ENCODE data around the gene ATP11A. TPM values are rescaled to one million over a fixed set of nuclear protein-coding genes. Genes with fewer than 3 reads are reported as not detected.

ATP11A gene
- total RNA-seq, 1 experiment from 2014 or later = 65.3 TPM

GRCh38 chr13:112917737-112918136 is 227.9 kb downstream of the ATP11A start:
- DNase-seq = no peak
- Histone ChIP-seq H3K4me2 (ENCODE audit: insufficient read depth, insufficient read length, low read length) (no peak overlapping the region), H3K14ac (ENCODE audit: insufficient read depth, low read length) (no peak overlapping the region), H4K5ac (ENCODE audit: insufficient read length, low read depth, low read length) (no peak overlapping the region), H3K27ac (ENCODE audit: insufficient read length, low read depth, low read length) (no peak overlapping the region), H2AK5ac (ENCODE audit: insufficient read length, low read length) (no peak overlapping the region), H2AFZ (ENCODE audit: low read length) (no peak overlapping the region), H2BK120ac (ENCODE audit: low read depth, low read length, poor library complexity, severe bottlenecking) (no peak overlapping the region), H3K4ac (ENCODE audit: low read depth, low read length) (no peak overlapping the region), H3K18ac (ENCODE audit: insufficient read length, low read depth, low read length) (no peak overlapping the region), H2BK5ac (ENCODE audit: insufficient read length, low read length) (no peak overlapping the region), H4K91ac (ENCODE audit: insufficient read length, low read depth, low read length) (no peak overlapping the region), H3K79me2 (ENCODE audit: insufficient read depth, low read length) (no peaks in the 10 kb centered on the region), H4K8ac (replicated peaks; ENCODE audit: insufficient read length, low read depth, low read length) (no peak overlapping the region), H2BK20ac (ENCODE audit: low read depth, low read length, poor library complexity, severe bottlenecking) (no peak overlapping the region), H3K27me3 (ENCODE audit: insufficient read depth, low read length) (0 out of 2 replicates have a peak, but pooled peaks cover 2% of the 10 kb centered on the region), H3K9me3 (ENCODE audit: control insufficient read depth, low read depth, low read length) (no peaks in the 10 kb centered on the region), H3T11ph (ENCODE audit: low read length) (no peak overlapping the region), H3K9ac (ENCODE audit: extremely low read depth, insufficient read length, low read length) (no peak overlapping the region), H3K79me1 (ENCODE audit: insufficient read depth, low read depth, low read length, poor library complexity, severe bottlenecking) (no peaks in the 10 kb centered on the region), H3K23ac (ENCODE audit: insufficient read length, low read depth, low read length) (no peak overlapping the region), H2BK12ac (ENCODE audit: insufficient read length, low read depth, low read length) (no peak overlapping the region), H3K4me1 (ENCODE audit: insufficient read depth, low read length) (peaks cover 3% of the 10 kb centered on the region; the same call in 1 of the 2 replicates), H3K56ac (ENCODE audit: insufficient read length, low read depth, low read length) (no peak overlapping the region), H4K20me1 (ENCODE audit: control insufficient read depth, insufficient read depth, insufficient read length) (peaks cover 2% of the 10 kb centered on the region), H2BK15ac (ENCODE audit: low read depth, low read length) (no peak overlapping the region), H3K23me2 (ENCODE audit: insufficient read length, low read depth, low read length, poor library complexity, severe bottlenecking) (no peaks in the 10 kb centered on the region)
- Mint-ChIP-seq H3K4me3 (no peak overlapping the region), H3K36me3 (ENCODE audit: insufficient read depth in 1 of 3, low read depth in 3 of 3) (peaks cover 0 to 2% (median 0%) of the 10 kb centered on the region in 3 experiments; a peak in 4 of 7 replicates), H3K4me1 (peaks cover 19 to 21% of the 10 kb centered on the region in 2 experiments), H3K27ac (no peak overlapping the region; a peak in 2 of 7 replicates), H3K27me3 (ENCODE audit: low read depth) (peaks cover 8% of the 10 kb centered on the region), H3K9me3 (no peaks in the 10 kb centered on the region; a peak in 1 of 5 replicates)
- no peak for TF ChIP-seq CTCF (conservative IDR thresholded peaks at IDR 0.05)
- no CpG with 5 or more reads among the region's 3 CpGs for WGBS (ENCODE audit: extremely low coverage, insufficient read length, low lambda C conversion rate)

Measured in H9 (cell line).